HL-60/S4 treated with retinoic acid at 250 ng/mL for 4 days and 3 days (cell line): ENCODE measurements around the gene SLC26A1.

ENCODE experiments used
- in situ Hi-C: fragments of 300-500 bp; cut with MboI; formaldehyde crosslinking; loops from 2 replicates; pipeline ENCODE4 v1.7.0; 2022; ENCODE audit warnings: low sequenced_read_pairs

Gene SLC26A1

GRCh38 chr4:966266-967112 lies 26.7 kb downstream of the SLC26A1 start:
- in situ Hi-C loops, result no loop called here

- in situ Hi-C loops, result no loop called here
Observed at GRCh38 chr4:965766-966134, 27.5 kb downstream of the SLC26A1 start.

- in situ Hi-C loops, result no loop called here
Observed at GRCh38 chr4:965048-965765, 28.0 kb downstream of the SLC26A1 start.

DNA sequence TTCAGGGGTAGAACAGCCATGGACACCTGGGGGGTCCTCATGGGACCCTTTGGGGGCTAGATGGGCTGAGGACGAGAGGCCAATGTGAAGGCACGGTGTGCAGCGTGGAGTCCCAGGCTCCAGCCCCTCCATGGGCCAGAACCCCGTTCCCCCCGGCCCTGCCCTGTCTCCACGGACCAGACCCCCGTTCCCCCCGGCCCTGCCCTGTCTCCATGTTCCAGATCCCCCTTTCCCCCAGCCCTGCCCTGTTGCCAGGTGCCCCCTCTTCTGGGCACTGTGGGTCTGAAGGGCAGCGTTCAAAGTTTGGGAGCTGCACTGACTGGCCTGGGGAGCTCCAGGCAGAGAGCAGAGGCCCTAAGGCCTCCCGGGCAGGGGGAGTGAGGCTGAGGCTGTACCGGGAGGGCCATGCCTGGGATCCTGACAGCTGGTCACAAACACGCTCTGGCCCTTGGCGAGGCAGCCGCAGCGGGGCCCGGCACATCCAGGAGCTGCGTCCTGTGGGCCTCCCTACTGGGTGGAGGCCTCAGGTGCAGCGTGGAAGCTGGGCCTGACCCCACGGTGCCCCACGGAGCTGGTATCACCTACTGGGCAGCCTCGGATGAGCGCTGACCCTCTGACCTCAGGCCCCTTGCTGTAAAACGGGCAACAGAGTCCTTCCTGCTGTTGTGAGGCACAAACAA lies 28.7 kb downstream of the SLC26A1 start:
- in situ Hi-C loops, result no loop called here

- in situ Hi-C loops, result no loop called here
Observed at GRCh38 chr4:963276-964225, 29.7 kb downstream of the SLC26A1 start.

DNA sequence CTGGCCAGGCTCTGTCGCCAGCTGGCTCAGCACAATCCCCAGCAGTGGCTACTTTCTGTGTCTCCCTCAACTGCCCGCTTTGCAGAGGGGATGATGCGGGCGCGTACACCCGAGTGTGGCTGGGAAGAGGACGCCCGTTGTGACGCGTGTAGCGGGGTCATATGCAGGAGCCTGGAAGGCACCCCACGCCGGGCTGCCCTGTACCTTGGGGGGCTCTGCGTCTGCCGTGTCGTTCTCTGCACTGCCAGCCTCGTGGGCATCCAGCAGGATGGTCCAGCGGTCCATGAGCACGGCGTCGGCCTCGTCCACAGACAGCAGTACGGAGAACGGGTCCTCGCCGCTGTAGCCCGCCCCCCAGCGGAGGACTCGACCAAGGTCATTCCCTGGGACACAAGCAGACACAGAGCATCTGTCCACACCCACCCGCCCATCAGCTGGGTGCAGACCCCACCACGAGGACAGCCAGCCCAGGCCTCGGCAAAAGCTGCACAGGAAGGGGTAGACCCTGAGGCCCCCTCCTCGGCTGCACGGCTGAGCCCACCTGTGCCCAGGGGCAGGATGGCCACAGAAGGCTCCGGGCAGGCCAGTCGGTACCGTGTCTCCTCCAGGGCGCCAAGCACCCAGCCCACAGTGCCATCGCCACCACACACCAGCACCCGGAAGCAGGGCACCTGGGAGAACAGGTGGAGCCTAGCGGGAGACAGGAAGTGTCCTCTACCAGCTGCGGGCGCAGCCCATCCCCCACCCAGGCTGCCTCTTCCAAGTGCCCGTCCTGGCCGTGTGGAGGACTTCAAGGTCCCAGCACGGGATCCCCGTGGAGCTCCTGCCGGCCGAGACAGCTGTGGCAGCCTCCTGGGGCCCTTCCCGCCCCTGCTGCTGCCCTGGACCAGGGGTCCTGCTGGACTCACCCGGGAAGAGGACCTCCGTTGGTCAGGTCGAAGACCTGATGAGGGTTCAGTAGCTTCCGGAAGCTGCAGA lies 30.7 kb downstream of the SLC26A1 start:
- in situ Hi-C loops, result no loop called here

GRCh38 chr4:961351-962230 lies 31.6 kb downstream of the SLC26A1 start:
- in situ Hi-C loops, result no loop called here

- in situ Hi-C loops, result no loop called here
Observed at GRCh38 chr4:960636-961350, 32.4 kb downstream of the SLC26A1 start.

- in situ Hi-C loops, result no loop called here
Observed at GRCh38 chr4:960140-960635, 33.0 kb downstream of the SLC26A1 start.

DNA sequence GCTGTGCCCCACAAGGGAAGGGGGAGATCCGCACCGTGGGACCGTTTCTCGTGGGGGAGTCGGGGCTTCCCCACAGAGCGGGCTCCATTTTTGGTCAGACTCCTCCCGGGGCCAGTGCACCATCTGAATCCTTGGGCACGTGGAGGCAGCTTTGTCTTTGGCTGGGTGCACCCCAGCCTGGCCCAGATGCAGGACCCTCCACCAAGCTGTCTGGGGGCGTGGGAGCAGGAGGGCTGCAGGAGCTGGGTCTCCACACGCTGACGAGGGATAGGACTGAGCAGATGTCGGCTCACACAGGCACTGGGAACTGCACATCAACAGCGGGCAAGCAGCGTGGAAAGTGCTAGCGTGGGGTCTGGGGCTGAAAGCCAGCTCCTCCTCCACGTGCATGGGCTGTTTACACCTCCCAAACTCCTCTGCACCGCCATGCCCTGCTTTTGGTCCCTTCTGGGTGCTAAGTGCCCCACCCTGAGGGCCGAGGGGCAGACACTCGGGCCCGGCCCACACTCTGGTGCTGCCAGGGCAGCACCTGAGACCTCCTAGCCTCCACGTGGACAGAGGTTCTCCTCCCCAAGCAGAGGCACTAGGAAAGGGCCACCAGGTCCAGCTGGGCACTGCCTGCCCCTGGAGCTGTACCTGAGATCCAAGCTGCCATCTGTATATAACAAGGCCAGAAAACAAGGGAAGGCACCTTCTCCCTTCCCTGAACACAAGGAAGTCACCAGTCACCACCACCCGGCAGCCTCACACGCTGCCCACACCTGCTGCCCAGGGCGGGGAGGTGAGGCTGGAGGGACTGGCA lies 33.7 kb downstream of the SLC26A1 start:
- in situ Hi-C loops, result no loop called here

DNA sequence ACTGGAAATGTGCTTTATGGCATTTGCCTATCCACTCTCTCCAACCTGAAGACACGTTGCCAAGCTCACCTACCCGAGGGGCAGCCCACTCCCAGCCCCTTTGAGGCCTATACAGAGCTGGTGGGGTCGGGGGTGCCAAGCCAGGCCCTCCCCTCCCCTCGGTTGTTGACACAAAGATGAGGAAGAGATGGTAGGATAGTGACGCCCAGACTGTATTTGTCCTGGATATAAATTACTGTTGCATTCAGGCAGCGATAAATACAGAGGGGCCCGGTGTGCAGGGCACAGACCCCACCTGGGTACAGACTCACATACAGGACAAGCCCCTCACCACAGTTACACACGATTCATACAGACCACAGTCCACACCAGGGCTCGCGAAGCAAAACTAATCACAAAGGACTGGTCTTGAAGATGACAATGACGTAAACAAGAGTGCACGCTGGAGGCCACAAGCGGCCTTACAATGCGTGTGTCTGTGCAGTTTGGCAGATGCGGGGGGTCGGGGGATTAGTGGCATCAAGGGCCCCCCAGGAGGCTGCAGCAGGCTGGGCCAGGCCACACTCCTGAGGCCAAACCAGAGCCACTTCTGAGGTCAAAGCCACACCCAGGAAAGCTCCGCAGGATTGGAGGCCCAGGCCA lies 34.4 kb downstream of the SLC26A1 start:
- in situ Hi-C loops, result no loop called here

DNA sequence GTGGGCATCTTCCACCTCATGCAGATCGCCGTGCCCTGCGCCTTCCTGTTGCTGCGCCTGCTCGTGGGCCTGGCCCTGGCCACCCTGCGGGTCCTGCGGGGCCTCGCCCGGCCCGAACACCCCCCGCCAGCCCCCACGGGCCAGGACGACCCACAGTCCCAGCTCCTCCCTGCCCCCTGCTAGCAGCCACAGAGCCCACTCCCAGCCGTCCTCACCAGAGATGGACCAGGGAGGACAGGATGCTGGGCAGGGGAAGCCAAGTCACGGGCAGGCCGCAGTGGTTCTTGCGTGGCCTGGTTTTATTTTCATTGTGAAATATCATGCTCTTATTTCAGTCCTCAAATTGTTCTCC lies 34.9 kb downstream of the SLC26A1 start:
- in situ Hi-C loops, result no loop called here

DNA sequence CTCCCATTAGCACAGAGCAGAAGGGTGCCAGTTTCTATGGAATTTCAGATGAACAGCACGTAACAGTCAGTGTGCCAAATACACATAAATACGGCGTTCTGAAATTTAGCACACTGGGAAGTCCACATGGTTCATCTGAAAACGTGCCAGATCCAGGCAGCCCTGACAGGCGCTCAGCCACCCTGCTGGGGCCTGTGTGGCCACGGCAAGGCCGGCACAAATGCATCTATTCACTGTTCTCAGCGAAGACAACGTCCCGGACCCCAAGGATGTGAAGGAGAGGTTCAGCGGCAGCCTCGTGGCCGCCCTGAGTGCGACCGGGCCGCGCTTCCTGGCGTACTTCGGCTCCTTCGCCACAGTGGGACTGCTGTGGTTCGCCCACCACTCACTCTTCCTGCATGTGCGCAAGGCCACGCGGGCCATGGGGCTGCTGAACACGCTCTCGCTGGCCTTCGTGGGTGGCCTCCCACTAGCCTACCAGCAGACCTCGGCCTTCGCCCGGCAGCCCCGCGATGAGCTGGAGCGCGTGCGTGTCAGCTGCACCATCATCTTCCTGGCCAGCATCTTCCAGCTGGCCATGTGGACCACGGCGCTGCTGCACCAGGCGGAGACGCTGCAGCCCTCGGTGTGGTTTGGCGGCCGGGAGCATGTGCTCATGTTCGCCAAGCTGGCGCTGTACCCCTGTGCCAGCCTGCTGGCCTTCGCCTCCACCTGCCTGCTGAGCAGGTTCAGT lies 35.5 kb downstream of the SLC26A1 start:
- in situ Hi-C loops, result no loop called here

DNA sequence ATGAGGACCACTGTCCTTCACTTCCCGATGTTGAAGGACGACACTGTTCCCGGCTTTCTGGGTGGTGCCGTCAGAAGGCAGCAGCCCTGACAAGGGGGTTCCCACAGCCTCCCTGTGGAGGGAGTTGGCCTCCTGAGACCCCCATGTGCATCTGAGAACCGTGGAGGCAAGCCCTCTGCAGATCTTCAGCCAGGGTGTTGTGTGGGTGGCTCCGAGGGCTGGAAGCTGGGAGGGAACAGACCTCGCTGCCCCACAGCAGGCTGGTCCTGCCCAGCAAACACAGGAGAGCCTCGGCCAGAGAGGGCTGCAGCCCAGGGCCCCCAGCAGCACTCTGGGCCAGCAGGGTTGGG lies 36.0 kb downstream of the SLC26A1 start:
- in situ Hi-C loops, result no loop called here

DNA sequence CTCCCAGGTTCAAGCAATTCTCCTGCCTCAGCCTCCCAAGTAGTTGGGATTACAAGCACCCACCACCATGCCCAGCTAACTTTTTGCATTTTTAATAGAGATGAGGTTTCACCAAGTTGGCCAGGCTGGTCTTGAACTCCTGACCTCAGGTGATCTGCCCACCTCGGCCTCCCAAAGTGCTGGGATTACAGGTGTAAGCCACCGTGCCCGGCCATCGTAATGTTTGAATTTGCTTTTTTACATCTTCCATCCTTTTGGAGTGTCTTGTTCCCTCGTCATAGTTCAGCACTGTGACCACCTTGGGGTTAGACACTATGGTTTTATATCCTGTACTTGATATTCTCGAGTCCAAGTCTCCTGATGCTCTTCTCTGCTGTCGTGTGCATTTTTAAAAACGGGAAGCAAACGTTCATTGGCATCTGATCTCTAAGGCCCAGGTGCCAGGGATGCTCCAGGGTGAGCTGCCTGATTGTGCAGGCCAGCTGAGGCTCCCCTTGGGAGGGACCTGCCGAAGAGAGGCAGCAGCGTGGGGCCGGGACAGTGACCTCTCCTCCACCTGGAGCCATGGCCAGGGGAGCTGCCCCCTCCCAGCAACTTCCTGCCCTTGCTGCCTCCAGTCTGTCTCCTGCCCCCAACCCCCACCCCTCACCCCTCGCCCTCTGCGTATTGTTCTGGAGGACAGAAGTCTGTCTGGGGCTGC lies 36.5 kb downstream of the SLC26A1 start:
- in situ Hi-C loops, result no loop called here
